Epidermal melanocyte (primary cell): Measurements from ENCODE around the gene PCDHA1.

Experiments
- DNase-seq: peaks from one replicate; pipeline ENCODE4 v3.0.0; 2011; ENCODE audit warnings: low spot score; ENCODE audit not compliant: insufficient read length

Gene PCDHA1

DNA sequence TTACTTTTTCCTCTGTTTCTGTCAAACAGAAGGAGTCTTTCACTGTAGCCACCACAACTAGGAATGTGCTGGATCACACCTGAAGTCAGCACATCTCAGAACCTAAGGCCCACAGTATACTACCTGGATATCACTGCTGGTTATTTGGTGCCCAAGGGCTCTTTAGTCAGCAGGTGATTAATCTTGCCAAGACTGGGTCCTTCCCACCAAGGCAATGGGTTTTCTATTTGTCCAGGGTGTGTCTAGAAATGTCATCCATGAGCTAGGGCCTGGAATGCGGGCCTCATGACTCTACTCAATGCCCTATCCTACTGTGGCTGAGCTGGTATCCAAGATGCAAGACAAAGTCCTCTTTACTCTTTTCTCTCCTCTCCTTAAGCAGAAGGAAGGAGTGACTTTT, 130.4 kb downstream of the PCDHA1 start:
- DNase-seq, result no peak

DNA sequence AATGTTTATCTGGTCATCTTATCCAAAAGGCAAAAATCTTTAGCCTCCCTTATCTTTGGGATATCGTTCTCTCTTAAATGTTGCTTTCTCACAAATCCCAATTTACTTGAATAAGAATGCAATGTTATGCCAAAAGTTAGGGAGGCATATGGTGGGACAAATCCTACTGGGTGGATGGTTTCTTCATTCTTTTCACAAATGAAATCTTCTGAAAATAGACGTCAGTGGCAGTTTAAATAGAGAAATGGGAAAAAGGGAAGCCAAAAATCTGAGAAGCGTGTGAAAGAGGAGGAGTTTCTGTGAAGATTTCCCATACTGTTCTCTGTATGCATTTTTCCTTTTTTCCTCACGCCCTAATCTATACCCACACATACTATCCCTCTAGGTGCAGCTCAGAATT, 137.7 kb downstream of the PCDHA1 start:
- DNase-seq, result no peak

DNA sequence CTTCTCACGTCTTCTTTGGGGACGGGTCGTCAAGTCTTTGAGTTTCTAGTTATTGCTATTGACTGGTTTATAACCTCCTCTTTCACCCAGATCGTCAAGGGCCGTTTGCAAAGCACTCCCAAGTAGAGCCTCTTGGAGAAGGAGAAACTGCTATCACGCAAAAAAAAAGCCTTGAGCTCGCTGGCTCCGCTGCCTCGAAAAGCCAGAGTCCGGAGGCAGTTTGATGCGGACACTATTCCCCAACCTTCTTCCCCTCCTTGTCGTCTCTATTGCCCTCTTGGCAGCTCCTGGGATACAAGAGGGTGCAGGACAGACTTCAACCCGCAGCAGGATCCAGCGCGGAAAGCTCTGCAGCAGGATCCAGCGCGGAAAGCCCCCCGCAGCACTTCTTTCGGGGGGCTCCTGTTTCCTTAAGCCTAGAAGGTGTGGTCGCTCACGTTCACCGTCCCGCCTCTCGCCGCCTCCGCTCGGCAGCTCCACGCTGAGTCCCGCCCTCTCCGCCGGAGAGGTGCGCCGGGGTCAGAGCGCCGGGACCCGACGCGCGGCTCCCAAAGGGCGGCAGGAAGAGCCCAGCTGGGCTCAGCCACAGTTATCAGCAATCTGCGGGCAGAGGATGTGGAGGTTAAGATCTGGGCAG, 140.0 kb downstream of the PCDHA1 start, which contains the start of gene PCDHAC1:
Gene PCDHAC1 (plus strand): TSS at position 494 of the 637 bp plus-strand sequence. CDS start 594 bp downstream, outside the sequence.
- no peak for DNase-seq

DNA sequence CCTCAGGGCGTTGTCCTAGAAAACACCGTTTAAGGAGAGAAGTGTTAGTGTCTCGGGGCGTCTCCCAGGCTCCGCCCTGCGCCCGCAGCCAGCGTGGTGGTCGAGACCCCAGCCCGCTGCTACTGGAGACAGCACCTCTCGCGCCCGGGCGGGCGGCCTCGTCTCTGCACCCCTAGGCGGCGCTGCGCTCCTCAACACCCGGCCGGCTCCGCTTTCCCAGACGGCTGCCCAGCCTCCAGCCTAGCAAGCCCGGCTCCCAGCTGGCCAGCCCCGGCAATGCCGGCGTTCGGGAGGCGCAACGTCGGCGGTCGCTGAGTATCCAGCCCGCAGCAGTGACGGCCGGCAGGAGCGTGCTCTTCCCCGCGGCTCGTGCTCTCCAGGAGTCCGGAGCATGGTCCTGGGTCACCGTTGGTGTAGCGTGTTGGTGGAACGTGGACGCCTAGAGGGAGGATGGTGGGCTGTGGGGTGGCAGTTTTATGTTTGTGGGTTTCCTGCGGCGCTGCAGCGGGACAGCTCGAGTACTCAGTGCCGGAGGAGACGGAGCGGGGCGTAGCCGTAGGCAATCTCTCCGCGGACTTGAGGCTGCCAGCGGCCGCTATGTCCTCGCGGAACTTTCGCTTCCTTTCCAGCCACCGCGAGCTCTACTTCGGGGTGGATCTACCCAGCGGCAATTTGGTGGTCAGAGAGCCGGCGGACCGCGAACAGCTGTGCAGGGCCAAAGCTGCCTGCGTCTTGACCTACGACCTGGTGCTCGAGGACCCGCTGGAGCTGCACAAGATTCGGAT, 140.7 kb downstream of the PCDHA1 start:
- DNase-seq, result no peak

DNA sequence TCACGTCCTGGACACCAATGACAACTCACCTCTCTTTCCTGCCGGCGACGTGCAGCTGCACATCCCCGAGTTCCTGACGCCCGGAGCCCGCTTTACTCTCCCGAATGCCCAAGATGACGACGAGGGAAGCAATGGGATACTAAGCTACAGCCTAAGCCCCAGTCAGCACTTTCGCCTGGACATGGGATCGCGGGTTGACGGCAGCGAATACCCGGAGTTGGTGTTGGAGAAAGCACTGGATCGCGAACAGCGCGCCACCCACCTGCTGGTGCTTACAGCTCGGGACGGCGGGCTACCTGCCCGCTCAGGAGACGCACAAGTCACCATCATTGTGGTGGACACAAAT, 141.3 kb downstream of the PCDHA1 start:
- DNase-seq, result no peak

DNA sequence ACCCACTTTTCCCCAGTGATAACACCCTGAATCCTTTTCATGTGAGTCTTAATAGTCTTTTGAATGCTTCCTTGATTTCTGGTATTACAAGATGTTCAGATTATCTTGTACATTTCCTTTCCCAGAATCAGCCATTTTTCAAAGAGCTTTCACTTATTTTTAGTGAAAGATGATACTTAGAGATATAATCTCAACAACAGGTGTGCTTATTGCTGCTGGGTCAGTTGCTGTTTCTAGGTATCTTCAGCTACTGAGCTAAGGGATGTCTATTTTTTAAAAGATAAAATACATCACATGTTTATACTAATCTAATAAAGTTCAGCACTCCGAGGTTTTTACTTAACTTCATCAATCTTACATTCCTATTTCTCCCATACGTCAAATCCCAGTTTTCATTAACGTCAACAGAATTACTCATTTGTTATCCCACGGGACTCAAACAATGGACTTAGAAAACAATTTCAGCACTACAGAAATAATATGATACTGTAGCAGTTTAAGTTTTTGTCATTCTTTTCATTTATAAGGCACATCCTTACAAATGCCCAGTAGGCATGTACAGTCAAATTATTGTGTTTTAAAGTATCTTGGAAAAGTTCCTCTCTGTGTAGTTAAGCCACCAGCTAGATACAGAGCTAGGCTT, 149.1 kb downstream of the PCDHA1 start:
- no peak for DNase-seq

DNA sequence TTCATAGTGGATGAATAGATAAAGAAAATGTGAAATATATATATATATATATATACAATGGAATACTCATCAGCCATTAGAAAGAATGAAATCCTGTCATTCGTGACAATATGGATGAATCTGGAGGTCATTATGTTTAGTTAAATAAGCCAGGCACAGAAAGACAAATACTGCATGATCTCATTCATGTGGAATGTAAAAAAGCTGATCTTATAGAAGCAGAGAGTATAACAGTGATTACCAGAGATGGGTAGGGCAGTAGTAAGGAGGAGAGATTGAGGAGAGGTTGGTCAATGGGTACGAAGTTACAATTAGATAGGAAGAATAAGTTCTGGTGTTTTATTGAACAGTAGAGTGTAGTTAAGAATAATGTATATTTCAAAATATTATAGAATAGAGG, 160.6 kb downstream of the PCDHA1 start:
- DNase-seq, result no peak

DNA sequence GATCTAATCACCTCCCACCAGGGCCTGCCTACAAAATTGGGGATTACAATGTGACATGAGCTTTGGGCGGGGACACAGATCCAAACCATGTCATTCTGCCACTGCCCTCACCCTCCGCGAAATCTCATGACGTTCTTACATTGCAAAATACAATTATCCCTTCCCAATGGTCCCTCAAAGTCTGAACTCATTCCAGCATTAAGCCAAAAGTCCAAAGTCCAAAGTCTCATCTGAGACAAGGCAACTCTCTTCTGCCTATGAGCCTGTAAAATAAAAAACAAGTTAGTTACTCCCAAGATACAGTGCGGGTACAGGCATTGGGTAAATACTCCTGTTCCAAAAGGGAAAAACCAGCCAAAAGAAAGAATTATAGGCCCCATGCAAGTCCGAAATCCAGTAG, 165.7 kb downstream of the PCDHA1 start:
- no peak for DNase-seq

DNA sequence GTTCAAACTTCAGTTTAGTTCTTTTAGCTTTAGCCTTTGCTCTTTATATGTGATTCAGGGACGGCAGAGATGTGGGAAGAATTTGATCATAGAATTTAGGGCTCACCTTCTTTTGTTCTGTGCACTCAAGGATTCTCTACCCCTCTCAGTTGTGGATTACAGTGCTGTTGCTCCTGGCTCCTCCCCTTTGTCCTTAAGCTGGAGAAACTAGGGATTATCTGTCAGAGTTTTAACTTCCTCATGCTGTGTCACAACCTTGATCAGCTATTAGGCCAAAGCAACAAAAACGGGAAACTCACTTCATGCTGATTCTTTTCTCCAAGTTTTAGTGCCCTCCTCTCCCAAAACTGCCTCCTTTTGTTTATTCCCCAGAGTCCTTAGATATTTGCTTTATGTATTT, 167.3 kb downstream of the PCDHA1 start:
- no peak for DNase-seq

DNA sequence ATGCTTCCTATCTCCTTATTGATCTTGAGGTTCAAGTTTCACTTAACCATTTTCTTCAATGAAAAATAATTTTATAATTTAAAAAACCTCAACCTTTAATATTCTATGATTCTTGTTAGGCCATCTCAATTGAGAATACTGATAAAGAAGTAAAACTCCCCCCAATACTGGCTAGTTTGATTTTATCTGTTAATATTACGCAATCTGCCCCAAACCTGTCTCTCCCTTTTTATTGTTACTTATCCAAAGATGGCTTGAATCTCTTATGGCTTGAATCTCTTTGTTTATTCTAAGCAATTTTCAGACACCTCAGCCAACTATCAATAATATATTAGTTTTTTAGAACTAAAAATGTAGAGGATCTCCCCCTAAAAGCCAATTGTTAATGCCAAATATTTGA, 176.2 kb downstream of the PCDHA1 start:
- no peak for DNase-seq

DNA sequence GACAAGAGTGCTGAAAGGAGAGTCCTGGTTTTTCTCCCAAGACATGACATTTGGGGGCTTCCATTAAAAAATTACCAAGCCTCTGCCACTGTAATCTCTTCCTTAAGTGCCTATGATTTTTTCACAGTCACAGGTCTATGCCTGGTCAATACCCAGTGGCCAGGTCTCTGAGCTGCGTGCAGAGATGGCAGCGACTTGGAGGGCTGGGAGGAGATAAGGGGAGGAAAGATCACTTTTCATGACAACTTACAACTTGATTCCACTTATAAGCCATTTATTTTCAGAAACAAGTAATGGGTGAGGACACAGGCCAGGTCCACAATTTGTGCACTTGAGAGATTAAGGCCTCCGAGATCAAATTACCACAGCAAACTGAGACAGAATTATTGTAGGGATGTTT, 178.4 kb downstream of the PCDHA1 start:
- DNase-seq, result no peak

DNA sequence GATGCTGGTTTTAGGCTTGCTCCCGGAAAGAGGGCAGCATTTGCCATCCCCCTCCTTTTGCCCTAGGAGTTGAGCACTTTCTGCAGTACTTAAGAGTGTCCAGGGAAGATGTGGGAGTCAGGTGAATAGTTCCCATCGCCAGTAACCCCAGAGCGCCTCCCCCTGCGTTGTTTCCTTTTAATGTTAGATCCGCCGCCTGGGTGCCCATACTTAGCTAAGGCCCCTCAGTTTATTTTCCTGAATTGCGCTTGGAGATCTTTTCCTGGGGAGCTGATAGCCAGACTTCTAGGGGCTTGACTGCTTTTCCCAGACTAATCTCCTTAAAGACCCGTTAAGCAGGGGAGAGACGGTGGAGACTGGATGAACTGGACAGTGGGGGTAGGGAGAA, 180.0 kb downstream of the PCDHA1 start:
- DNase-seq, result no peak

DNA sequence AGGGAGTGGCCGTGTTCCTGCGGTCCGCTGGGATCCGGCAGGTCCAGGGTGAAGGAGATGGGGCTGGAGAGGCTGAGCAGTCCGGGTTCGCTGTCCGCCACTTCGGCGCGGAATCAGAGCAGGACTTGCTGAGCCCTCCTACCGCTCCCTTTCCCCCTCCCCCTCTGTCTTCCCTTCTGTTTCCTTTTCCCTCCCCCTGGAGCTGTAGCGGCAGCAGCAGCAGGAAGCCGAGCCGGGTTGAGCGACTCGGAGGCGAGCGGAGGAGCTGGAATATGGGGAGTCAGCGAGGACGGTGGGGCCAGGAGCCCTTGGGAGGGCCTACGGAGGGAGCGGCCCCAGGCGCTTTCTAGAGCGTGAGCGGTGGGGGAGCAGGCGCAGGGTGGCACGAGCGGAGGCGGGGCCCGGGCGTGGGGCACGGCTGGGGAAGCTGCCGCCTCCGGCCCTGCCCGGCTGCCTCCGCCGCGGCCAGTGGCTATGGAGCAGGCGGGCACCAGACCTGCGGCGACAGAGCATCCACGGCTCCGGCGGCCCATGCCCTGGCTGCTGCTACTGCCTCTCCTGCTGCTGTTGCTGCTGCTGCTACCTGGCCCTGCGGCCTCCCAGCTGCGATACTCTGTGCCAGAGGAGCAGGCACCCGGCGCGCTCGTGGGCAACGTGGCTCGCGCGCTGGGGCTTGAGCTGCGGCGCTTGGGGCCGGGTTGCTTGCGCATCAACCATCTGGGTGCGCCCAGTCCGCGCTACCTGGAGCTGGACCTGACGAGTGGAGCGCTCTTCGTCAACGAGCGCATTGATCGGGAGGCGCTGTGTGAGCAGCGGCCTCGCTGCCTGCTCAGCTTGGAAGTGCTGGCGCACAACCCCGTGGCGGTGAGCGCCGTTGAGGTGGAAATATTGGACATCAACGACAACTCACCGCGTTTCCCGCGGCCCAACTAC, 180.6 kb downstream of the PCDHA1 start, which contains the start of gene PCDHAC2:
Gene PCDHAC2 (plus strand): TSS at position 184 of the 933 bp plus-strand sequence. CDS start 291 bp downstream, at position 475.
- DNase-seq, result no peak

DNA sequence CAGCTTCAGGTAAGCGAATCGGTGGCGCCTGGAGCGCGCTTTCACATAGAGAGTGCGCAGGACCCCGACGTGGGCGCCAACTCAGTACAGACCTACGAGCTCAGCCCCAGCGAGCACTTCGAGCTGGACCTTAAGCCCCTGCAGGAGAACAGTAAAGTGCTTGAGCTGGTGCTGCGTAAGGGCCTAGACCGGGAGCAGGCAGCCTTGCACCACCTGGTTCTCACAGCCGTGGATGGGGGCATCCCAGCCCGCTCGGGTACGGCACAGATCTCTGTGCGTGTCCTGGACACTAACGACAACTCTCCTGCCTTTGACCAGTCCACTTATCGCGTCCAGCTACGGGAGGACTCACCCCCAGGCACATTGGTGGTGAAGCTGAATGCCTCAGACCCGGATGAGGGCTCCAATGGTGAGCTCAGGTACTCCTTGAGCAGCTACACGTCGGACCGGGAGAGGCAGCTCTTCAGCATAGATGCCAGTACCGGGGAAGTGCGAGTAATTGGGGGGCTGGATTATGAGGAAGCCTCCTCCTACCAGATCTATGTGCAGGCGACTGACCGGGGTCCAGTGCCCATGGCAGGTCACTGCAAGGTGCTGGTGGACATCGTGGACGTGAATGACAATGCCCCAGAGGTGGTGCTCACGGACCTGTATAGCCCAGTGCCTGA, 181.4 kb downstream of the PCDHA1 start:
- no peak for DNase-seq

DNA sequence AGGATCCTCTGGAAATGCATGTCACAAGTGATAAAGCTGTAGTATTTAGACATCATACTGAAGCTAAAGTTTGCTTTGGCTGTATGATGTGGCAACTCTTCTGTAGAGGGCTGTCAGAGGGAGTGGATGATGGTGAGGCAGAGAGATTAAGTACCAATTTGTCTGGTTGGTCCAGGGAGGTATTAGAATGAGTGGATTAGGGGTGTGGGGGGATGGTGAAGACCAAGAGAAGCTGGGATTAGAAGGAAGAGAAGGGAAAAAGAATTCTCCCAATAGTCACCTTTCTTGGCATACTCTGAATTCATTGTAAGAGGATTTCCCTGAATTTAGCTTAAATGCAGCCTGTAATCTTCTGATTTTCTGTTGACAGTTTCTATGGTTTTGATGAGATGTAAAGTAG, 183.9 kb downstream of the PCDHA1 start:
- no peak for DNase-seq

DNA sequence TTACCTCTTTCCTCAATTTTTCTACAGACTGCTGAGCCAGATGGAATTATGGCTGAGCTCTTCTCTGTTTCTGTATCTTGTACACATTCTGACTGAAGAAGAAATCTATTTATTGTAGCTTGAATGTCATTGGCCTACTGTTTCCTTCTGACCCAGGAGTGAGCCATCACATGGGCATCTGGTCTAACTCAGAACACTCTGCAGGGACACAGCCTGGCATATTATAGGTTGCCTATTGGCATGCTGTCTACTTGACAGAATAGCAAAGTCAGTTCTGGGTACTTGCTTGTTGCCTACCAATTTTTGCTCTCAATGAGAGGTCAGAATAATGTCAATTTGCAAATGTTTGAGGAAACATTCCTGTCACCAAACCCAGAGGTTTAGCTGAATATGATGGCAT, 187.6 kb downstream of the PCDHA1 start:
- no peak for DNase-seq

DNA sequence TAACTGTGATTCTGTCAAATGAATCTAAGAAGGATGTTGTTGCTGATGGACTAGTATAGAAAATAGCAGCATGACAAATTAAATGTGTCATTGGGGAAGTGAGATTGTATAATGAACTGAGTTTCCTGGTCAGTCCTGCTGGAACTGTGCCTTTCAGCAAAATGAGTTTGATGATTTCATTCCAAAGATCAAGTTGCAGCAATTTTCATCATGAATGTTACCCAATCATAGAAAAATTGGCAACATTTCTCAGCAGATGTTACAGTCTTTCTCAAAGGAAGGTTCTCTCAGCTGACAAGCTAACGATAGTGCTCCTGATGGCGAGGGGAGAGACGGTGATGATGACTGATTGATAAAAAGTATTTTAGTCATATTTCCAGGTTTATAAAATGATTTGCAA, 191.1 kb downstream of the PCDHA1 start:
- no peak for DNase-seq

DNA sequence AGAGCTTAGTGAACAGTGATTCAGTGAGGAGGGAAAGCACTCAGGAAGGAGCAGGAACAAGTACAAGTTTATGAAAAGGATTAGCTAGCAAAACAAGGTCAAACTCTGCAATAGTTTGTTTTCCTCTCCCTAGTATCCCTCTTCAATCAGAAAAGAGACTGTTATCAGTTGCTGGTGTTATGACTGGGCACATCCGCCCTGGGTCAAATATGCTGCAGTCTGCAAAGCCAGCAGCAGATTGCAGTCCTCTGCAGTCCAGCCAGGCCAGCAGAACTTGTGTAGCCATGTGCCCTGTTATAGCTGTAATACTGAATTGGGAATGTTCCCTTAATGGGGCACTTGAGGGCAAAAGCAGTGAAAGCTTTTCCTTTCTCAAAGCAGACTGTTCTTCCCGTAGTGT, 192.3 kb downstream of the PCDHA1 start:
- DNase-seq, result no peak

DNA sequence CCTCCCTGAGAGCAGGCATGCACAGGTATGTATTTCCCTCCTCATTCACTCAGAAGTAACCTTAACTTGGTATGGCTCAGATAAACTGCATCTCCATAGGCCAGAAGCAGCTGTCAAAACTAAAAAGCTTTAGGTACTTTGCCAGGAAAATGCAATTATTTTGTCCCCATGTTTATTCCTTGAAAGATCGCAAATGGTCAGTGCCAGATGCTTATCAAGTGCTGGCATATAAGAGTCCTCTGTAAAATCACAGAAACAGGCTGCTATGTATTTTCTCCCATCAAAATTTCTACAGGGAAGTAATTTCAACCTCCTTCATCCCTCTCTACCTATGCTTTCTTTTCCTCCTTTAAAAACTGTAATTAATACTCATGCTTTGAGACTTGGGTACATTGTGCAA, 193.0 kb downstream of the PCDHA1 start:
- DNase-seq, result no peak

DNA sequence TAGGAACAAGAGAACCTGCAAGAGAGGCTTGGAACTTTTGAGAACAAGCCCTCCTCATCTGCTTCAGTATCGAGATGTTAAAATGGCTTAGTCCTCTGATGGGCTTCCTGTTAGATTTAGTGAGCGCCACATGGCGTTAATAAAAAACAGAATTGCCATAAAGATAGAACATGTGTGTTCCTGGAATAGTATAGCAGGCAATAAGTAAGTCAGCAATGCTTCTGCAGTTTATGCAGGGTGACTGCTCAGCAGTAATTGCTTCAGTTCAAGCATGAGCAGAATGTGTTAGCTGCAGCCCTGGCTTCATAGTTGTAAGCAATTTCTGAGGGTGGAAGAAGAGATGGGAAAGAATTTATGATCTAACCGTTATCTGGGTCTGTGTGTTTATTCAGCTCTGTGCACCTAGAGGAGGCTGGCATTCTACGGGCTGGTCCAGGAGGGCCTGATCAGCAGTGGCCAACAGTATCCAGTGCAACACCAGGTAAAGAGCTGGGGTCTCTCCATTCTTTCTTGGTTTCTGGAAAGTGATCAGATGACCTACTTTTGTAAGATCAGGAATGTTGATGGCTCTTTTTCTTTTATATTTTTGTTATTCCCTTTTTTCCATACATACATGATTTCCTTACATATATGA, 196.3 kb downstream of the PCDHA1 start:
- no peak for DNase-seq
